OCI-LY3 (cell line): ENCODE measurements around the gene ITGA11.

ENCODE experiments used
- H2AFZ ChIP-seq: fragments of 200-600, 300-600 bp; shearing (Covaris generic); 2 replicates; pipeline ENCODE4 v1.6.0; 2014; ENCODE audit warnings: antibody characterized with exemption, low read depth, low read length
- H3K27ac ChIP-seq: fragments of 200-600, 300-600 bp; sonication (generic); 2 replicates; pipeline ENCODE4 v1.5.1; 2014; ENCODE audit warnings: mild to moderate bottlenecking, low read length, moderate library complexity, mixed read lengths
- H3K27me3 ChIP-seq: fragments of 200-600, 300-600 bp; sonication (generic); 2 replicates; pipeline ENCODE4 v1.6.1; 2014; ENCODE audit warnings: low read depth, low read length, mixed read lengths
- H3K36me3 ChIP-seq: fragments of 200-600, 300-600 bp; sonication (generic); replicated peaks from 2 replicates; pipeline ENCODE3; 2014; ENCODE audit warnings: low read depth, low read length, mixed read lengths
- H3K4me1 ChIP-seq: fragments of 300-600, 200-600 bp; sonication (generic); 2 replicates; pipeline ENCODE4 v1.6.1; 2014; ENCODE audit warnings: low read length, mixed read lengths
- H3K4me2 ChIP-seq: fragments of 200-600, 300-600 bp; sonication (generic); 2 replicates; pipeline ENCODE4 v1.6.1; 2014; ENCODE audit warnings: low read length, mixed read lengths
- H3K4me3 ChIP-seq: fragments of 300-600, 200-600 bp; sonication (generic); 2 replicates; pipeline ENCODE4 v1.5.1; 2014; ENCODE audit warnings: antibody characterized with exemption, mild to moderate bottlenecking, low read length, moderate library complexity
- H3K79me2 ChIP-seq: fragments of 300-600, 200-600 bp; shearing (Covaris generic); 2 replicates; pipeline ENCODE4 v1.6.1; 2014; ENCODE audit warnings: mild to moderate bottlenecking, low read length, mixed read lengths
- H3K9ac ChIP-seq: fragments of 300-600, 200-600 bp; shearing (Covaris generic); 2 replicates; pipeline ENCODE4 v1.6.0; 2014; ENCODE audit warnings: mild to moderate bottlenecking, low read length, moderate library complexity
- H3K9me3 ChIP-seq: fragments of 200-600, 300-600 bp; shearing (Covaris generic); 2 replicates; pipeline ENCODE4 v1.6.1; 2014; ENCODE audit warnings: low read length, mixed read lengths; ENCODE audit not compliant: insufficient read depth
- H4K20me1 ChIP-seq: fragments of 200-600, 300-600 bp; sonication (generic); 2 replicates; pipeline ENCODE4 v1.6.1; 2016; ENCODE audit warnings: low read length, mixed read lengths; ENCODE audit not compliant: insufficient read depth
- CTCF ChIP-seq: fragments of 200-600, 300-600 bp; sonication (generic); IDR thresholded peaks from 2 replicates; pipeline ENCODE4 v1.5.1; 2014; ENCODE audit warnings: antibody characterized with exemption, low read length, low read depth
- EZH2phosphoT487 ChIP-seq: fragments of 200-600 bp; shearing (Covaris generic); IDR thresholded peaks from 2 replicates; pipeline ENCODE4 v1.6.1; 2018; ENCODE audit warnings: antibody characterized with exemption, mixed run types, low read depth

ITGA11 gene

GRCh38 chr15:68407886-68408881 is 23.8 kb downstream of the ITGA11 start:
- H3K4me2 ChIP-seq: no peak overlapping the region
- no peaks in the 10 kb centered on the region for H3K4me1 ChIP-seq
- H3K4me3 ChIP-seq: no peak overlapping the region
- no peaks in the 10 kb centered on the region for H3K27me3 ChIP-seq
- no peak for TF ChIP-seq CTCF
- TF ChIP-seq EZH2phosphoT487: no peak
- no peaks in the 10 kb centered on the region for H3K79me2 ChIP-seq
- no peak overlapping the region for H2AFZ ChIP-seq
- no peaks in the 10 kb centered on the region for H3K36me3 ChIP-seq
- no peaks in the 10 kb centered on the region for H4K20me1 ChIP-seq
- no peak overlapping the region for H3K9ac ChIP-seq
- H3K9me3 ChIP-seq: no peaks in the 10 kb centered on the region
- H3K27ac ChIP-seq: no peak overlapping the region

GRCh38 chr15:68407141-68407885 is 24.6 kb downstream of the ITGA11 start:
- Histone ChIP-seq H3K4me2 (no peak overlapping the region), H4K20me1 (no peaks in the 10 kb centered on the region), H3K9ac (no peak overlapping the region), H3K4me1 (no peaks in the 10 kb centered on the region), H3K79me2 (no peaks in the 10 kb centered on the region), H2AFZ (no peak overlapping the region), H3K9me3 (no peaks in the 10 kb centered on the region), H3K27ac (no peak overlapping the region), H3K27me3 (no peaks in the 10 kb centered on the region), H3K4me3 (no peak overlapping the region), H3K36me3 (no peaks in the 10 kb centered on the region)
- TF ChIP-seq CTCF (no peak), EZH2phosphoT487 (no peak)

GRCh38 chr15:68405378-68406250 is 26.3 kb downstream of the ITGA11 start:
- H3K4me3 ChIP-seq: no peak overlapping the region
- H3K4me1 ChIP-seq: no peaks in the 10 kb centered on the region
- H3K9me3 ChIP-seq: no peaks in the 10 kb centered on the region
- no peaks in the 10 kb centered on the region for H3K27me3 ChIP-seq
- TF ChIP-seq EZH2phosphoT487: no peak
- no peak for TF ChIP-seq CTCF
- H2AFZ ChIP-seq: no peak overlapping the region
- no peaks in the 10 kb centered on the region for H3K79me2 ChIP-seq
- no peak overlapping the region for H3K9ac ChIP-seq
- no peak overlapping the region for H3K27ac ChIP-seq
- no peaks in the 10 kb centered on the region for H3K36me3 ChIP-seq
- H4K20me1 ChIP-seq: no peaks in the 10 kb centered on the region
- no peak overlapping the region for H3K4me2 ChIP-seq
